ENCODE data around the gene SPHK1. TPM values are rescaled to one million over a fixed set of nuclear protein-coding genes. Genes with fewer than 3 reads are reported as not detected.

The SPHK1 gene
- total RNA-seq, 2 donors from 2014 or later: 6.6 to 34.1 TPM

DNA sequence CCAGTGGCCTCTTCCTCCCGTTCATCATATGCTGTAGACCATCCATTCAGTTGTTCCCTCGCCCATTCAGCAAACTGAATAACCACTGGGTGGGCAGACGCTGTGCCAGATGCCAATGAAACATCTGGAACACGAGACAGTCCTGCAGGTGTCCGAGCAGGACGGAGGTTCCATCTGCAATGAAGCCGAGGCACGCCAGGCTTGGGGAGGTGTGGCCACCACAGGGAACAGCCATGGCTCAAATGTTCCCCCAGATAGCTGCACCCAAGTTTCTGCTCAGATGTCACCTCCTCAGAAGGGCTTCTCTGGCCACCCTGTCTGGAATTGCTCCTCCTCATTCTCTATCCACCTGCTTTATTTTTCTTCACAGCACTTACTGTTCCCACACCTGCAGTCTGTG lies 38.0 kb downstream of the SPHK1 start:
- Histone ChIP-seq H3K36me3 (no peaks in the 10 kb centered on the region), H3K27me3 (replicated peaks; ENCODE audit: insufficient read depth) (no peaks in the 10 kb centered on the region), H3K27ac (no peak overlapping the region), H3K4me3 (no peak overlapping the region), H3K4me1 (replicated peaks) (no peaks in the 10 kb centered on the region), H3K9me3 (no peaks in the 10 kb centered on the region)
- TF ChIP-seq POLR2AphosphoS5 (IDR thresholded peaks at IDR 0.05) (no peak), POLR2A (IDR thresholded peaks at IDR 0.05) (no peak)
- TF ChIP-seq, protein P1, sequence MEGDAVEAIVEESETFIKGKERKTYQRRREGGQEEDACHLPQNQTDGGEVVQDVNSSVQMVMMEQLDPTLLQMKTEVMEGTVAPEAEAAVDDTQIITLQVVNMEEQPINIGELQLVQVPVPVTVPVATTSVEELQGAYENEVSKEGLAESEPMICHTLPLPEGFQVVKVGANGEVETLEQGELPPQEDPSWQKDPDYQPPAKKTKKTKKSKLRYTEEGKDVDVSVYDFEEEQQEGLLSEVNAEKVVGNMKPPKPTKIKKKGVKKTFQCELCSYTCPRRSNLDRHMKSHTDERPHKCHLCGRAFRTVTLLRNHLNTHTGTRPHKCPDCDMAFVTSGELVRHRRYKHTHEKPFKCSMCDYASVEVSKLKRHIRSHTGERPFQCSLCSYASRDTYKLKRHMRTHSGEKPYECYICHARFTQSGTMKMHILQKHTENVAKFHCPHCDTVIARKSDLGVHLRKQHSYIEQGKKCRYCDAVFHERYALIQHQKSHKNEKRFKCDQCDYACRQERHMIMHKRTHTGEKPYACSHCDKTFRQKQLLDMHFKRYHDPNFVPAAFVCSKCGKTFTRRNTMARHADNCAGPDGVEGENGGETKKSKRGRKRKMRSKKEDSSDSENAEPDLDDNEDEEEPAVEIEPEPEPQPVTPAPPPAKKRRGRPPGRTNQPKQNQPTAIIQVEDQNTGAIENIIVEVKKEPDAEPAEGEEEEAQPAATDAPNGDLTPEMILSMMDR (IDR thresholded peaks at IDR 0.05): no peak
- no peak for DNase-seq (ENCODE audit: low spot score)
- intact Hi-C loops (cut with DNase I): no loop called here
- WGBS: 96% methylated on average over 8 of the region's 8 CpGs

GRCh38 chr17:76422860-76423259 lies 38.5 kb downstream of the SPHK1 start:
- intact Hi-C loops (cut with DNase I): no loop called here
- Histone ChIP-seq H3K9me3 (no peaks in the 10 kb centered on the region), H3K4me3 (no peak overlapping the region), H3K27me3 (replicated peaks; ENCODE audit: insufficient read depth) (no peaks in the 10 kb centered on the region), H3K4me1 (replicated peaks) (no peaks in the 10 kb centered on the region), H3K27ac (no peak overlapping the region), H3K36me3 (no peaks in the 10 kb centered on the region)
- no peak for DNase-seq (ENCODE audit: low spot score)
- WGBS: 98% methylated on average over 6 of the region's 6 CpGs
- TF ChIP-seq, protein P1 (IDR thresholded peaks at IDR 0.05): no peak
- TF ChIP-seq POLR2AphosphoS5 (IDR thresholded peaks at IDR 0.05): no peak
- no peak for TF ChIP-seq POLR2A (IDR thresholded peaks at IDR 0.05)

- Histone ChIP-seq H3K4me3 (no peak overlapping the region), H3K4me1 (replicated peaks) (no peaks in the 10 kb centered on the region), H3K27ac (no peak overlapping the region), H3K36me3 (no peaks in the 10 kb centered on the region), H3K27me3 (replicated peaks; ENCODE audit: insufficient read depth) (no peaks in the 10 kb centered on the region), H3K9me3 (no peaks in the 10 kb centered on the region)
- TF ChIP-seq POLR2A (IDR thresholded peaks at IDR 0.05) (no peak), POLR2AphosphoS5 (IDR thresholded peaks at IDR 0.05) (no peak)
- TF ChIP-seq, protein P1 (IDR thresholded peaks at IDR 0.05): no peak
- intact Hi-C loops (cut with DNase I): no loop called here
- no peak for DNase-seq (ENCODE audit: low spot score)
- 94% methylated on average over 3 of the region's 3 CpGs for WGBS
Measured at GRCh38 chr17:76426853-76427252, 42.4 kb downstream of the SPHK1 start.

- intact Hi-C loops (cut with DNase I): no loop called here
- TF ChIP-seq, protein P1 (IDR thresholded peaks at IDR 0.05): no peak
- no peak for TF ChIP-seq POLR2AphosphoS5 (IDR thresholded peaks at IDR 0.05)
- no peak for TF ChIP-seq POLR2A (IDR thresholded peaks at IDR 0.05)
- no peak for DNase-seq (ENCODE audit: low spot score)
- Histone ChIP-seq H3K27ac (no peak overlapping the region), H3K36me3 (no peaks in the 10 kb centered on the region), H3K9me3 (no peaks in the 10 kb centered on the region), H3K4me3 (no peak overlapping the region), H3K27me3 (replicated peaks; ENCODE audit: insufficient read depth) (no peaks in the 10 kb centered on the region), H3K4me1 (replicated peaks) (no peaks in the 10 kb centered on the region)
- WGBS: 74% methylated on average over 8 of the region's 8 CpGs
Measured at GRCh38 chr17:76427501-76428231, 43.3 kb downstream of the SPHK1 start.

DNA sequence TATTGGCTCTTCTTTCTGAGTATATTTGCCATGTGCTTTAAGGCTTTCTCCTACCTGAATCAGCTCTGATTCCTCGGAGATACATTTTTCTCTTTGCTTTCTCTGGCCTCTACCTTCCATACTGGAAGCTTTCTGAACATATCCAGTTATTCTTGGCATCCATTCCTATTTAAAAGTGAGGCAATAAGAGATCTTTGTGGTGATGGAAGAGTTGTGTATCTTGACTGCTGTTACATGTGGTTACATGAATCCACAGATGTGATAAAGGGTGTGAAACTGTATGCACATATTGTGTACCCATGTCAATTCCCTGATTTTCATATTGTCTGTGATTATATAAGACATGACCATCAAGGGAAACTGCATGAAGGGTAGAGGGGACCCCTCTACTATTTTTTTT lies 44.1 kb downstream of the SPHK1 start:
- WGBS: 79% methylated on average over 1 of the region's 1 CpG
- Histone ChIP-seq H3K27me3 (replicated peaks; ENCODE audit: insufficient read depth) (no peaks in the 10 kb centered on the region), H3K9me3 (no peaks in the 10 kb centered on the region), H3K4me1 (replicated peaks) (no peaks in the 10 kb centered on the region), H3K27ac (no peak overlapping the region), H3K36me3 (no peaks in the 10 kb centered on the region), H3K4me3 (no peak overlapping the region)
- intact Hi-C loops (cut with DNase I): no loop called here
- no peak for DNase-seq (ENCODE audit: low spot score)
- TF ChIP-seq, protein P1 (IDR thresholded peaks at IDR 0.05): no peak
- no peak for TF ChIP-seq POLR2A (IDR thresholded peaks at IDR 0.05)
